ENCODE data around the gene PDHB.
A peak's percentile ranks its signal among the peaks of the same experiment; 100 is the strongest.

Gene PDHB

DNA sequence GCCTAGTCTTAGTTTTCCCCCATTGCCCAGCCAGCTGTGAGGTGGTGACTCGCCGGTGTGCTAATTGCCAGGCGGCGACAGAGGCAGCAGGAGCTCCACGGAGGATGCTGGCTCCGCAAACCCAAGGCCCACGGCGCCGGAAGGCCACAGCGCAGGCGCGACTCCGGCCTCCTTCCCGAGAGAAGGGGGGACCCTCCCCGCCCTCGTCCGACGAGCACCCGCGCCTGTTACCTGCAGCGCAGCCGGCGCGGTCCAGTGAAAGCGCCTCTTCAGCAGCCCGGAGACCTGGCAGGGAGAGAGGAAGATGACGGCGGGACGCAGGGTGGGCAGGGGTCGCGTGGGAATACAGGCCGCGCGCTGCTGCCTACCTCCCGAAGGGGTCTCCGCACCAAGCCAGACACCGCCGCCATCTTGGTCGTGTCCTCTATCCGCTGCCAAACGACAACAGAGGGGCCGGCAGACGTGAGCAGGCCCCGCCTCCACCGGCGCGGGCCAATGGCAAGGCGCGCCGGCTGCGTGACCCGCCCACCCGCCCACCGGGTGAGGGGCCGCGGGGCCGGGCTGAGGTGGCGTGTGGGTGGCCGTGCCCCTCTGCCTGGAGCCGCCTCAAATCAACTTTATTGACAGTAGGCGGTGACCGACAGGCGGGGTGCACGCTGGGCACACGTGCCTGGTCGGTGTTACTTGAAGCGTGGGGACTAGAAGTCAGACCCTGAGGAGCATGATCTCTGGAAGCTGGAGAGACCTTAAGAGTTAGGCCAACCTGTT lies at the start of gene PDHB:
PDHB (minus strand) TSS at position 433 of the 768 bp plus-strand sequence; CDS start at position 410, 23 bp downstream.
- peak; percentile 71 for DNase-seq (ENCODE audit: low read depth, low spot score)
- WGBS (ENCODE audit: insufficient coverage, insufficient read length): no CpG with 5 or more reads among the region's 67 CpGs
- H3K9me3 ChIP-seq (ENCODE audit: control insufficient read depth, insufficient read depth, low read length): no peaks in the 10 kb centered on the region
- H3K27me3 ChIP-seq (ENCODE audit: control insufficient read depth, insufficient read depth, low read length): no peaks in the 10 kb centered on the region
- H3K27ac ChIP-seq (ENCODE audit: low read length): no peak within 1 kb of the TSS
- H3K36me3 ChIP-seq (ENCODE audit: control insufficient read depth, insufficient read depth, low read length): peaks cover 16% of the 10 kb centered on the region; the same call in 1 of the 2 replicates
- no peaks in the 10 kb centered on the region; the same call in 1 of the 2 replicates for H3K4me1 ChIP-seq (ENCODE audit: control insufficient read depth, insufficient read depth, low read length)
- H3K4me3 ChIP-seq (ENCODE audit: low read length): peak within 1 kb of the TSS; percentile 53

DNA sequence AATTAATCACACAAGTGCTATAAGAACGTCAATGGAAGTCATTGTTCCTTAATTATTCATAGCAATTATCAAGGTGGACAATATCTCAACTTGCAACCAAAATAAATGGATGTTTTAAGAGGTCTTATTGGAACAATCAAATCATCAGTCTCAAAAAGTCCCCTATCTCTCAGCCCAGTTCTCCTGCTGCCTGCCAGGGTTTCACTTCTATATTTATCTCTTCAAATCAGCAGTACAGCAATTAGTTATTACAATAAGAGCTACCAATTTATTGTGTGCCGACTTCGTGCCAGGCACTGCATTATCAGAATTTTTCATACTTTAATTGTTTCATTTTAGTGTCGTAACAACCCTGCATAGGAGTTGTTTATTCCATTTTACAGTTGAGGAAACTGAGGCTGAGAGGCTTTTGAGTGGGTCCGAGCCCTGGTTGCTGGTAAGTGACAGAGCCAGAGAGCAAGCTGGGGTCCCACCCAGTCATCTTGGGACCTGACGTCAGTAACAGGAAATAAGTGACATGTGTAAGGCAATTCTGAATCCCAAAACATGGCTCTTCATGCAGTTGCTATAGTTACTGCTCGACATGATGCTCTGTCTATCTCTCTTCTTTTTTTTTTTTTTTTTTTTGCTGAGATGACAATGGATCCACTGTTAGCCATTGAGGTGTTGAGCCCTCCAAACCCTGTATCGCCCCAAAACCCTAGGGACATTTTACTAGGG lies 49.4 kb upstream of the PDHB start:
- Histone ChIP-seq H3K27ac (ENCODE audit: low read length) (no peak overlapping the region), H3K4me3 (ENCODE audit: low read length) (no peak overlapping the region), H3K9me3 (ENCODE audit: control insufficient read depth, insufficient read depth, low read length) (no peaks in the 10 kb centered on the region), H3K36me3 (ENCODE audit: control insufficient read depth, insufficient read depth, low read length) (no peaks in the 10 kb centered on the region), H3K4me1 (ENCODE audit: control insufficient read depth, insufficient read depth, low read length) (no peaks in the 10 kb centered on the region), H3K27me3 (ENCODE audit: control insufficient read depth, insufficient read depth, low read length) (no peaks in the 10 kb centered on the region)
- DNase-seq (ENCODE audit: low read depth, low spot score): no peak
- WGBS (ENCODE audit: insufficient coverage, insufficient read length): no CpG with 5 or more reads among the region's 8 CpGs

DNA sequence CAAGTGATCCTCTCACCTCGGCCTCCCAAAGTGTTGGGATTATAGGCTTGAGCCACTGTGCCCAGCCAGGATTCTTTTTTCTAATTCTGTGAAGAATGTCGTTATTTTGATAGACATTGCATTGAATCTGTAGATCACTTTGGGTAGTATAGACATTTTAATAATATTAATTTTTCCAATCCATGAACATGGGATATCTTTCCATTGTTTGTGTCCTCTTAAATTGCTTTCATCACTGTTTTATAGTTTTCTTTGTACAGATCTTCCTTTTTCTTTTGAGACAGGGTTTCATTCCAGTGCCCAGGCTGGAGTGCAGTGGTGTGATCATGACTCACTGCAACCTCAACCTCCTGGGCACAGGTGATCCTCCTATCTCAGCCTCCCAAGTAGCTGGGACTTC lies 46.7 kb upstream of the PDHB start:
- no peak overlapping the region for H3K4me3 ChIP-seq (ENCODE audit: low read length)
- no peaks in the 10 kb centered on the region for H3K9me3 ChIP-seq (ENCODE audit: control insufficient read depth, insufficient read depth, low read length)
- H3K27ac ChIP-seq (ENCODE audit: low read length): no peak overlapping the region
- H3K27me3 ChIP-seq (ENCODE audit: control insufficient read depth, insufficient read depth, low read length): no peaks in the 10 kb centered on the region
- WGBS (ENCODE audit: insufficient coverage, insufficient read length): no CpG with 5 or more reads among the region's 2 CpGs
- no peaks in the 10 kb centered on the region for H3K36me3 ChIP-seq (ENCODE audit: control insufficient read depth, insufficient read depth, low read length)
- no peak for DNase-seq (ENCODE audit: low read depth, low spot score)
- H3K4me1 ChIP-seq (ENCODE audit: control insufficient read depth, insufficient read depth, low read length): no peaks in the 10 kb centered on the region

DNA sequence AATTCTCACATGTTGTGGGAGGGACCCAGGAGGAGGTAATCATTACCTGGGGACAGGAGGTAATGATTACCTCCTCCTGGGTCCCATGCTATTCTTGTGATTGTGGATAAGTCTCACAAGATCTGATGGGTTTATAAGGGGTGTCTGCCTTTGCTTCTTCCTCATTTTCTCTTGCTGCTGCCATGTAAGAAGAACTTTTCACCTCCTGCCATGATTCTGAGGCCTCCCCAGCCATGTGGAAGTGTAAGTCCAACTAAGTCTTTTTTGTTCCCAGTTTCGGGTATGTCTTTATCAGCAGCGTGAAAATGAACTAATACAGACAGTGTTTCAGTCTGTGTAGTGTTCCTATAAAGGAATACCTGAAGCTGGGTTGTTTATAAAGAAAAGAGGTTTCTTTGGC lies 45.1 kb upstream of the PDHB start:
- WGBS (ENCODE audit: insufficient coverage, insufficient read length): no CpG with 5 or more reads among the region's 2 CpGs
- Histone ChIP-seq H3K9me3 (ENCODE audit: control insufficient read depth, insufficient read depth, low read length) (no peaks in the 10 kb centered on the region), H3K4me1 (ENCODE audit: control insufficient read depth, insufficient read depth, low read length) (no peaks in the 10 kb centered on the region), H3K27me3 (ENCODE audit: control insufficient read depth, insufficient read depth, low read length) (no peaks in the 10 kb centered on the region), H3K4me3 (ENCODE audit: low read length) (no peak overlapping the region), H3K27ac (ENCODE audit: low read length) (no peak overlapping the region), H3K36me3 (ENCODE audit: control insufficient read depth, insufficient read depth, low read length) (no peaks in the 10 kb centered on the region)
- no peak for DNase-seq (ENCODE audit: low read depth, low spot score)

DNA sequence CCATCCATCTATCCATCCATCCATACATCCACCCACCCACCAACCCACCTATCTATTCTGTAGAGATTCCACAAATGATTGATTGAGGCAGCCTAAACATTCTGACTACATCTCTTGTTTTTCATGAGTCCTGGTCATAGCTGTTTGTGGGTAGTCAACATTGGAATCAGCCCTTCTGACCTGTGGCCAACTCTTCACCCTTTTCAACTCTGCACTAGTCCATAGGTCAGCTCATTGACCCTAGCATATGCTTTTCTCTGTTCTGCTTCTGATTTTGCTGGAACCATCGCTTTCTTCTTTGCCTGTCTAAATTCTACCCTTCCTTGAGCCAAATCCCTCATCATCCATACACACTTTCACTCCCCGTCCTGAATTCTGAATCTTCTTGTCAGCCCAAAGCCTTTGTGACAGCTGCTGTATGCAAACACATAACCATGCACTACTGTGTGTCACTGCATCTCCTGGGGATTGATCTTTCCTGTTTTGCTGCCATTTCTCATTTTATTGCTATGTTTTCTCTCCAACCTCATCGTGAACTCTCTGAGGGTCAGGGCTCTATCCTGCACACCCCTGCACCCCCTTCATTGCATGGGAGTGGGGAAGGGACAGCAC lies 41.4 kb upstream of the PDHB start:
- Histone ChIP-seq H3K4me1 (ENCODE audit: control insufficient read depth, insufficient read depth, low read length) (0 out of 2 replicates have a peak, but pooled peaks cover 1% of the 10 kb centered on the region), H3K27ac (ENCODE audit: low read length) (no peak overlapping the region), H3K27me3 (ENCODE audit: control insufficient read depth, insufficient read depth, low read length) (no peaks in the 10 kb centered on the region), H3K4me3 (ENCODE audit: low read length) (no peak overlapping the region), H3K36me3 (ENCODE audit: control insufficient read depth, insufficient read depth, low read length) (no peaks in the 10 kb centered on the region), H3K9me3 (ENCODE audit: control insufficient read depth, insufficient read depth, low read length) (no peaks in the 10 kb centered on the region)
- WGBS (ENCODE audit: insufficient coverage, insufficient read length): no CpG with 5 or more reads among the region's 3 CpGs
- DNase-seq (ENCODE audit: low read depth, low spot score): no peak

DNA sequence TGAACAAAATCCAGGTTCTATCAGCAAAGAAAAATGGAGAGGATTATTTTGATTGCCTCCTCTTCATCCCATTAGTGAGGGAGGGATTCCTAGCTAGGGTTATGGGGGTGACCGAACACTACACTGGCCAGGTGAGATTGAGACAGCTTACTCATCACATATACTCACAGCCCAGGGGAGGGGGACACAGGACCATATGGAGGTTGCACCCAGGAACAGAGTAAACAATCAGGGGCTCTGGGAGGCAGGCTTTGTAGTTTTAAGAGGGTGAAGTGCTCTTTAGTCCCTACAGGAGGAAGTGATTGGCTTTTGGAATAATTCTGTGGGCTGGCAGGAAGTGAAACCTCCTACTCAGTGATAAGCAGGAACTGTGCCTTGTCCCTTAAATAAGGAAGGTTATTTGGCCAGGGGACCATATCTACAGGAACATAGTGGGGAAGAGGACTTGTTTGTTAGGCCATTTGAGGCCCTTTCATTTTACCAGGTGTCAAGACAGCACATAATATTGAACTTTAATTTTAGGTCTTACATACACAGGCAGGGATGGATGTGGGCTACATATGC lies 40.8 kb upstream of the PDHB start:
- H3K4me1 ChIP-seq (ENCODE audit: control insufficient read depth, insufficient read depth, low read length): 0 out of 2 replicates have a peak, but pooled peaks cover 1% of the 10 kb centered on the region
- no peaks in the 10 kb centered on the region for H3K27me3 ChIP-seq (ENCODE audit: control insufficient read depth, insufficient read depth, low read length)
- H3K36me3 ChIP-seq (ENCODE audit: control insufficient read depth, insufficient read depth, low read length): no peaks in the 10 kb centered on the region
- H3K27ac ChIP-seq (ENCODE audit: low read length): no peak overlapping the region
- H3K9me3 ChIP-seq (ENCODE audit: control insufficient read depth, insufficient read depth, low read length): no peaks in the 10 kb centered on the region
- H3K4me3 ChIP-seq (ENCODE audit: low read length): no peak overlapping the region
- DNase-seq (ENCODE audit: low read depth, low spot score): no peak
- no CpG with 5 or more reads among the region's 1 CpG for WGBS (ENCODE audit: insufficient coverage, insufficient read length)

DNA sequence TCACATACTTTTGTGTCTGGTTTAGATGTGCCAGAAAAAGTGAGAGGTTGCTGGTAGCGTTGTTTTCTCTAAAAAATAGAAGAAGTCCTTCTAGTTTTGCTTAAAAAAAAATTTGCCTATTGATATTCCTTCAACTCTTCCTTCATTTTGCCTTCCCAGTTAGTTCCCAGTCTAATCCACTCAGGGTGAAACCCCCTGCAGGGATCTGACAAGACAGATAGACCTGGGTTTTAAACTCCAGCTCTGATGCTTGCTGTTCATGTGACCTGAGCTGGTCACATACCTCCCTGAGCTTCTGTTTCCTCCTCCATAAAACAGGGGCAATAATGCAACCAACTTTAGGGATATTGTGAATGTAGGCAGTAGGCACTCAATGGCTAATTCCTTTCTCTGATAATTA lies 39.6 kb upstream of the PDHB start:
- Histone ChIP-seq H3K27me3 (ENCODE audit: control insufficient read depth, insufficient read depth, low read length) (no peaks in the 10 kb centered on the region), H3K9me3 (ENCODE audit: control insufficient read depth, insufficient read depth, low read length) (no peaks in the 10 kb centered on the region), H3K4me3 (ENCODE audit: low read length) (no peak overlapping the region), H3K27ac (ENCODE audit: low read length) (no peak overlapping the region), H3K4me1 (ENCODE audit: control insufficient read depth, insufficient read depth, low read length) (0 out of 2 replicates have a peak, but pooled peaks cover 1% of the 10 kb centered on the region), H3K36me3 (ENCODE audit: control insufficient read depth, insufficient read depth, low read length) (no peaks in the 10 kb centered on the region)
- DNase-seq (ENCODE audit: low read depth, low spot score): no peak
- no CpG with 5 or more reads among the region's 1 CpG for WGBS (ENCODE audit: insufficient coverage, insufficient read length)

DNA sequence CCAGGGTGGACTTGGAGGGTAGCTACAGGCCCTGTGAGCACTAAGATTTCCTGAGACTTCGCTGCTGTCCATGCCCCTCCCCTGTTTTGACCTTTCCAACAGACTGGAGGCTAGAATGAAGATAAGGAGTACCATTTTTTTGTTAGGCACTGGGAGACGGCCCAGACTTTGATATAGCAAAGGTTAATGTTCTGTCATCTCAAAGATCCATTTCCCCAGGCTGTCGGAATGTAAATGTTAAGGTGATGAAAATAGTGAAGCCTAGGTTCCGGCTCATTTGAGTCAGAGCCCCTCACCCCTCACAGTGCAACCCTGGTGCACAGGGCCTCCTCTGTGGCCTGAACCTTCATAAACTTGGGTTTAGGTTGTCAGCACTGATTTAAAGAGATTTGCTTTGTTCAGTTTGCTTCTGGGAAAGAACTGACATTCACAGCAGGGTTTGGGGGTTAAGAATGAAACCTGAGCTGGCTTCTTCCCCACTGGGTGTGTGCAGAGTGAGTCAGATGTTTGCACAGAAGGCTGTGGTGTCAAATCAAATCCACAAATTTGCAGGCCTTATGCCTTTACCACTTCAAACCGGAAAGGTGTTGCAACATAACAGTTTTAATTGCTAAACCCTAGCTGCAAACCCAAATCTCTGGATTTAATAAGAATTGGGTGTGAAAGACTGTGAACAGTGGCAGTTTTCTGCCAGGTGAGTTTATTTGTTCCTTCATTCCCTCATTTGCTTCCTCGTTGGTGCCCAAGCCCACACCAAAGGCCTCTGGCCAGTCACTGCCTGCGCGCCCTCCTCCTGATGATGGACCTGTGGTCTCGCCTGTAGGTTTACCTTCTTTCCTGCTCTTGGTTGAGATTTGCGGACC lies 37.6 kb upstream of the PDHB start:
- H3K4me1 ChIP-seq (ENCODE audit: control insufficient read depth, insufficient read depth, low read length): 0 out of 2 replicates have a peak, but pooled peaks cover 1% of the 10 kb centered on the region
- no peak for DNase-seq (ENCODE audit: low read depth, low spot score)
- H3K27ac ChIP-seq (ENCODE audit: low read length): no peak overlapping the region
- H3K27me3 ChIP-seq (ENCODE audit: control insufficient read depth, insufficient read depth, low read length): no peaks in the 10 kb centered on the region
- no peaks in the 10 kb centered on the region for H3K9me3 ChIP-seq (ENCODE audit: control insufficient read depth, insufficient read depth, low read length)
- H3K36me3 ChIP-seq (ENCODE audit: control insufficient read depth, insufficient read depth, low read length): no peaks in the 10 kb centered on the region
- H3K4me3 ChIP-seq (ENCODE audit: low read length): no peak overlapping the region
- no CpG with 5 or more reads among the region's 10 CpGs for WGBS (ENCODE audit: insufficient coverage, insufficient read length)

DNA sequence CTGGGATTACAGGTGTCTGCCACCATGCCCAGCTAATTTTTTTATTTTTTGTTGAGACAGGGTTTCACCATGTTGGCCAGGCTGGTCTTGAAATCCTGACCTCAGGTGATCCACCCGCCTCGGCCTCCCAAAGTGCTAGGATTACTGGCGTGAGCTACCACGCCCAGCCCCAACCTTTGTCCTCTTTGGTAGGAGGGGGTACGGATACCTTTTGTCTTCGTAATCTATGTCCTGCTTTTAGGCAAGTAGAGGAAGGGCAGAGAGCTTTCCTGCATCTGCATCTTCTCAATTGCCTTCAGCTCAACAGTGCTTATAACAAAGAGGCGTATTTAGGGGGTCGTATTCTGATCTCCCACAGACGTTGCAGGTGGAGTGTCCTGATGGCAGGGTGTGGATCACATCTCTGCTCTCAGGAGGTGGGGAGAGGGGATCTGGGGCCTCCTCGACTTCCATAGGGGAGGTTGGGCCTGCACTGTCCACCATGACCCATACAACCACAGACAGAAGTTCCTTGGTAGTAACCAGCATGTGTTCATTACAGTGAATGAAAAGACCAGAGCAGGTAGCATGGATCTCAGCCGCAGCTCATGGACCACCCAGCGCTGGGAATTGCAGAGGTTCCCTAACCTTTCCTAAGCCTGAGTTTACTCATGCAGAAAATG lies 36.9 kb upstream of the PDHB start:
- no CpG with 5 or more reads among the region's 12 CpGs for WGBS (ENCODE audit: insufficient coverage, insufficient read length)
- H3K36me3 ChIP-seq (ENCODE audit: control insufficient read depth, insufficient read depth, low read length): no peaks in the 10 kb centered on the region
- 0 out of 2 replicates have a peak, but pooled peaks cover 1% of the 10 kb centered on the region for H3K4me1 ChIP-seq (ENCODE audit: control insufficient read depth, insufficient read depth, low read length)
- no peaks in the 10 kb centered on the region for H3K9me3 ChIP-seq (ENCODE audit: control insufficient read depth, insufficient read depth, low read length)
- no peak for DNase-seq (ENCODE audit: low read depth, low spot score)
- no peak overlapping the region for H3K4me3 ChIP-seq (ENCODE audit: low read length)
- no peak overlapping the region for H3K27ac ChIP-seq (ENCODE audit: low read length)
- no peaks in the 10 kb centered on the region for H3K27me3 ChIP-seq (ENCODE audit: control insufficient read depth, insufficient read depth, low read length)

Measured in iPS DF 6.9 (cell line).